ENCODE measurements around the gene MBD3L2B. TPM values are rescaled to one million over a fixed set of nuclear protein-coding genes. Genes with fewer than 3 reads are reported as not detected.

Gene MBD3L2B
- total and polyA plus RNA-seq, 9 of the 15 experiments (the other 6 are each of a cell fraction or from before 2014, with no cell fraction given), result not detected

DNA sequence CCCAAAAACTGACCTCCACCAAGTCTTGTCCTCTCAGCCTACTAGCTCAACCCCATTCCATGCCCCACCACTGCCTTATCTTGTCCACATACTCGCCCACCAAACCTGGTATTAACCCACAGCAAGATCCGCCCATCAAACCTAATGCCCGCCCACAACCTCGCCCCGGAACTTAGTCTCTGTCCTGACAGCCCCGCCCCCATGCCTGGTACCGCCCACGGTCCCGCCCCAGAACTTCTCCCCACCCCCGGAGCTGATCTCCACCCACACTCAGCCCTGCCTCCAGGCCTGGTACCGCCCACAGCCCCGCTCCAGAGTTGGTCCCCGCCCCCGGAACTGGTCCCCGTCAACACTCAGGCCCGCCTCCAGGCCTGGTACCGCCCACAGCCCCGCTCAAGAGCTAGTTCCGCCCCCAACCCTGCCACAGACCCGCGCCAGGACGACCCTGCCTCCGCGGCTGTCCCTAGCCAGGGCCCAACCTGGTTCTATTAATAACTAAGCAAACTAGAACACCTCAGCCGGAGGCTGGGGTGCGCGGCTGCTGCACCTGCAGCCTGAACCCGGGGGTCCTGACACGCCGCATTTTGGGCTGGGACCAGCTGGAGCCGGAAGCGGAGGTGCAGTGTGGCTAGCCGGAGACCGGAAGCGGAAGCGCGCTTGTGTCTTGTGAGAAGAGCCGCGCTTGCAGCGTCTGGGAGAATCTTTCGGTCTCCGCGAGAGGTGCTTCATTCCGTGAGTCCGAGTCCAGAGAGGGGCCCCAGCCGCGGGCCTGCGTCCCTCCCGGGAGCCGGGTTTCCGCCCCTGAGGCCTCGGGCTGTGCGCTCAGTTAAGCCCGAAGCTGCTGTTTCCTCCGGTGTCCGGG, 48.0 kb upstream of the MBD3L2B start, which contains the start of gene ZNF557 (continued):
- TF ChIP-seq ATF3 (IDR thresholded peaks at IDR 0.05), result no peak
- no peak for TF ChIP-seq ATF3 (CRISPR knock-in tag; conservative IDR thresholded peaks at IDR 0.05)
- TF ChIP-seq, protein P1, sequence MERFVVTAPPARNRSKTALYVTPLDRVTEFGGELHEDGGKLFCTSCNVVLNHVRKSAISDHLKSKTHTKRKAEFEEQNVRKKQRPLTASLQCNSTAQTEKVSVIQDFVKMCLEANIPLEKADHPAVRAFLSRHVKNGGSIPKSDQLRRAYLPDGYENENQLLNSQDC (CRISPR knock-in tag; IDR thresholded peaks at IDR 0.05), result no peak
- no peak for TF ChIP-seq NFIX (CRISPR knock-in tag; IDR thresholded peaks at IDR 0.05; ENCODE audit: low read depth)
- TF ChIP-seq MTA1 (IDR thresholded peaks at IDR 0.05; ENCODE audit: borderline replicate concordance), result no peak
- peak; percentile 86 for TF ChIP-seq ELF2 (CRISPR knock-in tag; IDR thresholded peaks at IDR 0.05)
- TF ChIP-seq, protein P2, sequence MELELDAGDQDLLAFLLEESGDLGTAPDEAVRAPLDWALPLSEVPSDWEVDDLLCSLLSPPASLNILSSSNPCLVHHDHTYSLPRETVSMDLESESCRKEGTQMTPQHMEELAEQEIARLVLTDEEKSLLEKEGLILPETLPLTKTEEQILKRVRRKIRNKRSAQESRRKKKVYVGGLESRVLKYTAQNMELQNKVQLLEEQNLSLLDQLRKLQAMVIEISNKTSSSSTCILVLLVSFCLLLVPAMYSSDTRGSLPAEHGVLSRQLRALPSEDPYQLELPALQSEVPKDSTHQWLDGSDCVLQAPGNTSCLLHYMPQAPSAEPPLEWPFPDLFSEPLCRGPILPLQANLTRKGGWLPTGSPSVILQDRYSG (tag; conservative IDR thresholded peaks at IDR 0.05; ENCODE audit: low read depth), result no peak
- 0 out of 2 replicates have a peak, but pooled peaks have one; percentile 60 for TF ChIP-seq MXI1 (IDR thresholded peaks at IDR 0.05; ENCODE audit: low read depth, low read length)
- TF ChIP-seq CAMTA2 (CRISPR knock-in tag; conservative IDR thresholded peaks at IDR 0.05), result no peak
- no peak; a peak in 1 of 4 replicates for TF ChIP-seq ETV6 (IDR thresholded peaks at IDR 0.05; ENCODE audit: borderline replicate concordance in 1 of 2, low read depth in 2 of 2, low read length in 1 of 2)
- no peak for TF ChIP-seq ETV6 (CRISPR knock-in tag; IDR thresholded peaks at IDR 0.05; ENCODE audit: borderline replicate concordance)
- TF ChIP-seq SMAD3 (CRISPR knock-in tag; conservative IDR thresholded peaks at IDR 0.05), result no peak
- TF ChIP-seq ZNF398 (CRISPR knock-in tag; IDR thresholded peaks at IDR 0.05), result no peak
- TF ChIP-seq ARNT (IDR thresholded peaks at IDR 0.05), result no peak
- peak; percentile 95 for TF ChIP-seq EGR1 (conservative IDR thresholded peaks at IDR 0.05)
- TF ChIP-seq SAFB (IDR thresholded peaks at IDR 0.05; ENCODE audit: borderline replicate concordance, low read depth, low read length), result no peak
- no peak for TF ChIP-seq PRMT5 (CRISPR knock-in tag; IDR thresholded peaks at IDR 0.05)
- peak; percentile 49; the same call in 1 of the 2 replicates for TF ChIP-seq SOX6 (IDR thresholded peaks at IDR 0.05)
- TF ChIP-seq ZSCAN29 (IDR thresholded peaks at IDR 0.05), result no peak
- TF ChIP-seq TGIF2 (CRISPR knock-in tag; IDR thresholded peaks at IDR 0.05), result no peak
- no peak for TF ChIP-seq CHCHD3 (CRISPR knock-in tag; IDR thresholded peaks at IDR 0.05)
- peak; percentile 87 for TF ChIP-seq PHF8 (IDR thresholded peaks at IDR 0.05; ENCODE audit: borderline replicate concordance, low read length)
- no peak for TF ChIP-seq MCM2 (IDR thresholded peaks at IDR 0.05; ENCODE audit: low read depth)
- TF ChIP-seq CBFA2T2 (conservative IDR thresholded peaks at IDR 0.05), result no peak
- no peak for TF ChIP-seq ZNF76 (CRISPR knock-in tag; IDR thresholded peaks at IDR 0.05; ENCODE audit: borderline replicate concordance)
- no peak for TF ChIP-seq ZNF764 (CRISPR knock-in tag; IDR thresholded peaks at IDR 0.05; ENCODE audit: low read depth)
- TF ChIP-seq DIDO1 (tag; IDR thresholded peaks at IDR 0.05; ENCODE audit: low read depth), result no peak
